ENCODE measurements around the gene ATP9B. TPM values are rescaled to one million over a fixed set of nuclear protein-coding genes. Genes with fewer than 3 reads are reported as not detected.
A peak's percentile ranks its signal among the peaks of the same experiment; 100 is the strongest.

Gene ATP9B
- total RNA-seq, 1 experiment from 2014 or later, result 20.9 TPM

DNA sequence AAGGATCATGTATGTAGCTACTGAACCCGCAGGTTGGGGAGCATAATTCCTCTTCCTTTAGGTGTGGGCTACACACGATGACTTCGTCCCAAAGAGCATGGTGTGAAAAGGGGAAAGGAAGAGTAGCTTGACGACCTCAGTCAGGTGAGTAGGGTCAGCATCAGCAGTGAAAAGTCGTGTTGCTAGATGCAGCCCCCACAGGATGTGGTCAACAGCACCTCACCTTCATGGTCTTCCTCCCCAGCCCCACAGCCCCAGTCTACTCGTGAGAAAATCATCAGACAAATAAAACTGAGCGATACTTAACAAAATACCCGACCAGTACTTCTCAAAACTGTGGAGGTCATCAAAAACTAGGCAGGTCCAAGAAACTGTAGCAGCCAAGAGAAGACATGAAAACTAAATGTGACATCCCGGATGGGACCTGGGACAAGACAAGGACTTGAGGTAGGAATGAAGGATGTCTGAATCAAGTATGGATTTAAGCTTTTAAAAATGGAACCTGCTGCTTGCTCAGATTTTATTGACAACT is 249.0 kb downstream of the ATP9B start:
- no peak overlapping the region for H3T11ph ChIP-seq (ENCODE audit: low read length)
- no peak overlapping the region for H4K91ac ChIP-seq (ENCODE audit: insufficient read length, low read depth, low read length)
- H3K79me2 ChIP-seq (ENCODE audit: insufficient read depth, low read length), result no peaks in the 10 kb centered on the region
- no peak overlapping the region for H2AK5ac ChIP-seq (ENCODE audit: insufficient read length, low read length)
- no peaks in the 10 kb centered on the region for H3K27me3 ChIP-seq (ENCODE audit: insufficient read depth, low read length)
- no peak for DNase-seq
- no peak overlapping the region for H3K4ac ChIP-seq (ENCODE audit: low read depth, low read length)
- WGBS (ENCODE audit: extremely low coverage, insufficient read length, low lambda C conversion rate), result no CpG with 5 or more reads among the region's 9 CpGs
- H3K9me3 ChIP-seq (ENCODE audit: control insufficient read depth, low read depth, low read length), result peaks cover 3% of the 10 kb centered on the region
- H3K27ac ChIP-seq (ENCODE audit: insufficient read length, low read depth, low read length), result no peak overlapping the region
- no peak overlapping the region for H2BK120ac ChIP-seq (ENCODE audit: low read depth, low read length, poor library complexity, severe bottlenecking)
- H3K4me2 ChIP-seq (ENCODE audit: insufficient read depth, insufficient read length, low read length), result no peak overlapping the region
- H3K23ac ChIP-seq (ENCODE audit: insufficient read length, low read depth, low read length), result no peak overlapping the region
- TF ChIP-seq CTCF (conservative IDR thresholded peaks at IDR 0.05), result 0 out of 3 replicates have a peak, but pooled peaks have one; percentile 6
- Mint-ChIP-seq H3K4me1 (peaks cover 5 to 10% of the 10 kb centered on the region in 2 experiments), H3K27me3 (ENCODE audit: low read depth) (no peaks in the 10 kb centered on the region), H3K9me3 (peaks cover 2 to 6% of the 10 kb centered on the region in 2 experiments; a peak in 3 of 5 replicates), H3K4me3 (no peak overlapping the region), H3K36me3 (ENCODE audit: insufficient read depth in 1 of 3, low read depth in 3 of 3) (peaks cover 9 to 10% (median 10%) of the 10 kb centered on the region in 3 experiments; a peak in 6 of 7 replicates), H3K27ac (no peak overlapping the region)
- H3K23me2 ChIP-seq (ENCODE audit: insufficient read length, low read depth, low read length, poor library complexity, severe bottlenecking), result no peaks in the 10 kb centered on the region
- H3K79me1 ChIP-seq (ENCODE audit: insufficient read depth, low read depth, low read length, poor library complexity, severe bottlenecking), result no peaks in the 10 kb centered on the region
- no peak overlapping the region for H2BK15ac ChIP-seq (ENCODE audit: low read depth, low read length)
- H3K9ac ChIP-seq (ENCODE audit: extremely low read depth, insufficient read length, low read length), result no peak overlapping the region
- no peak overlapping the region for H4K8ac ChIP-seq (replicated peaks; ENCODE audit: insufficient read length, low read depth, low read length)
- no peak overlapping the region for H3K18ac ChIP-seq (ENCODE audit: insufficient read length, low read depth, low read length)
- no peak overlapping the region for H3K14ac ChIP-seq (ENCODE audit: insufficient read depth, low read length)
- no peak overlapping the region for H4K5ac ChIP-seq (ENCODE audit: insufficient read length, low read depth, low read length)
- H4K20me1 ChIP-seq (ENCODE audit: control insufficient read depth, insufficient read depth, insufficient read length), result no peaks in the 10 kb centered on the region
- H2BK12ac ChIP-seq (ENCODE audit: insufficient read length, low read depth, low read length), result no peak overlapping the region
- H2BK5ac ChIP-seq (ENCODE audit: insufficient read length, low read length), result no peak overlapping the region
- H2BK20ac ChIP-seq (ENCODE audit: low read depth, low read length, poor library complexity, severe bottlenecking), result no peak overlapping the region
- H3K56ac ChIP-seq (ENCODE audit: insufficient read length, low read depth, low read length), result no peak overlapping the region
- H3K4me1 ChIP-seq (ENCODE audit: insufficient read depth, low read length), result no peaks in the 10 kb centered on the region
- no peak overlapping the region for H2AFZ ChIP-seq (ENCODE audit: low read length)
